ENCODE data around the gene SCAP.

DNA sequence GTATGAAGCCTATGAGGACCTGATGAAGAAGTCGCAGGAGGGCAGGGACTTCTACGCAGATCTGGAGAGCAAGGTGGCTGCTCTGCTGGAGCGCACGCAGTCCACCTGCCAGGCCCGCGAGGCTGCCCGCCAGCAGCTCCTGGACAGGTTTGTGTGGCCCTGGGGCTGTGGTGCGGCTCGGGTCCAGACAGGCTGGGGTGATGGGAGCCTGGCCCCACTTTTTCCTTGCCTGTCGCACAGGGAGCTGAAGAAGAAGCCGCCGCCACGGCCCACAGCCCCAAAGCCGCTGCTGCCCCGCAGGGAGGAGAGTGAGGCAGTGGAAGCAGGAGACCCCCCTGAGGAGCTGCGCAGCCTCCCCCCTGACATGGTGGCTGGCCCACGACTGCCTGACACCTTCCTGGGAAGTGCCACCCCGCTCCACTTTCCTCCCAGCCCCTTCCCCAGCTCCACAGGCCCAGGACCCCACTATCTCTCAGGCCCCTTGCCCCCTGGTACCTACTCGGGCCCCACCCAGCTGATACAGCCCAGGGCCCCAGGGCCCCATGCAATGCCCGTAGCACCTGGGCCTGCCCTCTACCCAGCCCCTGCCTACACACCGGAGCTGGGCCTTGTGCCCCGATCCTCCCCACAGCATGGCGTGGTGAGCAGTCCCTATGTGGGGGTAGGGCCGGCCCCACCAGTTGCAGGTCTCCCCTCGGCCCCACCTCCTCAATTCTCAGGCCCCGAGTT is 65.9 kb downstream of the SCAP start:
- TF ChIP-seq CTCF (conservative IDR thresholded peaks at IDR 0.05 in 1 of 2, IDR thresholded peaks at IDR 0.05 in 1 of 2; ENCODE audit: low read depth in 1 of 2, low read length in 2 of 2) (no peak), EZH2 (IDR thresholded peaks at IDR 0.05; ENCODE audit: low read length, missing control alignments) (no peak)
